HG03571 (cell line): ENCODE measurements around the gene G3BP2.
"Not testable (repeated sequence)": the region's sequence is repeated elsewhere in the genome, so short reads cannot be mapped to it uniquely, and the experiment has no call there.

Source experiments
- ATAC-seq: cut with Tn5 transposase; IDR thresholded peaks from one replicate; pipeline ENCODE4 v1.9.1; 2021; ENCODE audit not compliant: unreplicated experiment

G3BP2 gene

DNA sequence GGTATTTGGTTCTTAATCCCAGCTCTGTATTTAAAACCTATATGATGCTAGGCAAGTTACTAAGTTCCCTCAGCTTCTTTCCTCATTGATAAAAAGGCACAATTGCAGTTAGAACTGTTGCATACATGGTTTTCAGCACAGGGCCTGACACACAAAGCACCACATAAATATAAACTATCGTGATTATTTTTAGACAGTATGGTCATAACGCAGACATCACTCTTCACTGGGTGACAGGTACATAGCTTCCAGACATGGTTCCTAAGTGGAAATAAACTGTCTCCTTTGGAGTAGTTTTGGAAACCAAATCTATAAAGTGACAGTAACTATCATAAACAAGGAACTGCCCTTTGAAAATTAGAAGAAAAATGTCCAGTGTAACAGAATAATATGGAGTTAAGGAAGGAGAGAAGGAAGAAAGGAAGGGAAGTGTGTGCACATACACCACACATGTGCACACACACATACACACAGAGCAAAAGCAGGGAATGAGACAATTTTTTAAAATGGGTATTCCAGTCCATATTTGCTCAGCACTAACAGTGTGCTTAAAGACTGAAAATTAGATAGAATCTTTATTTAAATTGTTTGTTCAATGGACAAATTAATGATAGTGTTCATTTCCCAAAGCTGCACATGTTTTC, 12.5 kb upstream of the G3BP2 start:
- no peak for ATAC-seq

DNA sequence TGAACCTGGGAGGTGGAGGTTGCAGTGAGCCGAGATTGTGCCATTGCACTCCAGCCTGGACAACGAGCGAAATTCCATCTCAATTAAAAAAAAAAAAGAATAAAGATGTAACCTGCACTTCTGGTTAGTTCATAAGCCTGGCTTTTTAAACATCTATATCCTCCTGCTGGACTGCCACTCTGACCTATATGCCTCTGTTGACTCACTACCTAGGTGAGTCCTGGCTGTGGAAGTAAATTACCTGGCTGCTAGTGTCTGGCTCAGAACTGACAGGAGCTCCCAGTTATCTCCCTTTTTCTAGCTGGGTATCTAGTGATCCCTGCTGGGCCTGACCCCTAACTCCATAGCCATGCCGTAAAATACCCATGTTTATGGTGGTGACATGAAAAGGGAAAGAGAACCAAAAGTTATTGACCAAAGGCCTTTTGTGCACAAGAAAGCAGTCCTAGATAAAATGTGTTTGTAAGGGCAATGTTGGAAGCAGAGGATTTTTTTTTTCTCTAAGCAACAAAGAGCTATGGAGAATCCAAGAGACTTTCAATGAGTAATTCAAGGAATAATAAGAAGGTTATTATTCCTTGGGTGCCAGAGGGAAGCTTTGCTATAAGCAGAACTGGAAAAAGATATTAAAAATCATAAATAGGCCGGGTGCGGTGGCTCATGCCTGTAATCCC, 10.4 kb upstream of the G3BP2 start:
- ATAC-seq, result no peak

DNA sequence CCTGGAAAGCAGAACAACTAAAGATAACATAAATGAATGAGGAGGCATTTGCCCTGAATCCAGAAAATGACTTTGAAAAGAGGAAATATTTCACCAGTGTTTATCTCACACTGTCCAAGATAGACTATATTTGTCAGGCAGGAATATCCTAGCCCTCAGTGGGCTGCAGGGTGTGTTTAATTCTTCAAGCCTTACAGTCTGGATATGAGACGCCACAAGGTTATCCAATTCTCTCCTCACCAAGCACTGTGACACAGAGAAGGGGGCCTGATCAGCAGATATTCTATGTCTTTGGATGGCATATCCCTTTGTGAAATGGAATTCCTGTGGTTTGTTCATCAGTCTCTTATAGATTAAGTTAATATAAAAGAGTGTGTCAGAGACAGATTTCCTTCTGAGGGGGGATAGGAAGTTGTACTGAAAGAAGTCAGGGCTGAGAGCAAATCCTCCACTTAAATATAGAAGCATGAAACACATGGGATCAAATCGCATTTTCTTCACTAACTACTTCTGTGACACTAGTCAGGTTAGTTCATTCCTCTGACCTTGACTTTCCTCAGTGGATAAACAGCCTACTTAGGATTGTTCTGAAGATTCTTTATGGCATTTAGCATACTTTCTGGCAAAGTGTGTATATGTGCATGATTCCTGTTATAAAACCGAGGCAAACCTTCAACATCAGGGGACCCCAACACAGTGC, 6.8 kb upstream of the G3BP2 start:
- no peak for ATAC-seq

DNA sequence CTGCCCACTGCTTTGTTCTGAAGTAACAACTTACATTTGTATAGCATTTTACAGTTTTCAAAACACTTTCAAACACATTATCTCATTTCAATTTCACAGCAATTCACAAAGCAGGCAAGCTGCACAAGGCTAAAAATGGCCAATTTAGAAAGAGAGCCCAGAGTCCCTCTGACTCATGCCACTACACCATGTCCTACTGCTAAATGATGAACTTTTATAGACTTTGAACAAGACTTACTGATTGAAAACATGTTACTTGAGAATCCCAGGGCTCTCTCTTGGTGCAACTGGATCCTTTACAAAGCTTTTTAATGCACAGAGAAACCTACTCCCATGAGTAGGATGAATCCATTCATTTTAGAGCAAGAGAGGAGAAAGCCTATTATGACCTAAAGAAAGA, 5.8 kb upstream of the G3BP2 start:
- ATAC-seq, result no peak

DNA sequence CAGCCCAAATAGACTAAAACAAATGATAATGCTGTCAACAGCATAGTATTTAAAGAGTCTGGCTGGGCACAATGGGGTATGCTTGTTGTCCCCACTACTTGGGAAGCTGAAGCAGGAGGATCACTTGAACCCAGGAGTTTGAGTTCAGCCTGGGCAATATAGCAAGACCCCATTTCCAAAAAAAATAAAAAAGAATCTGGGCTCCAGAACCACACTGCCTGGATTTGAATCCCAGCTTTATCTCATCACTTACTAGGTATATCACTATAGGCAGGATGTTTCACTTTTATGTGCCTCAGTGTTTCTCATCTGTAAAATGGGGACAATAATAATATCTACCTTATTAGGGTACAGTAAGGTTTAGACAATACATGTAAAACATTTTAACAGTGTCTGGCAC, 5.3 kb upstream of the G3BP2 start:
- no peak for ATAC-seq

DNA sequence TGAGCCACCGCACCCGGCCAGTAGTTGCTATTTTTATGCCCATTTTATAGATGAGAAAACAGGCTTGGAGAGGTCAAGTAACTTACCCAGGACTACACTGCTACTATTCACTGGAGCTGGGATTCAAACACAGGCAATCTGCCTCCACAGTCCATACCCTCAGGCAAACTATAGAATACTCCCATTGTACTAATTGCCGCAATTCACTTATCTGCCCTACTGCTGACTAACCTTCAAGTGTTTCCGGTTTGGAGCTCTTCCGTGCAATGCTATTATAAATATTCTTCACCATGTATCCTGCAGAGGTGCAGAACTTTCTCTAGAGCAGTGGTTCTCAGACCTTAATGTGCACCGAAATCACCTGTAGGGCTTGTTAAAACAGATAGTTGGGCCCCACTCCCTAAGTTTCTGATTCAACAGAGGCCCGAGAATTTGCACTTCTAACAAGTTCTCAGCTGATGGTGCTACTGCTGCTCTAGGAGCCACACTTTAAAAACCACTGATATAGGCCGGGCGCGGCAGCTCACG, 1.9 kb upstream of the G3BP2 start:
- ATAC-seq, result no peak

DNA sequence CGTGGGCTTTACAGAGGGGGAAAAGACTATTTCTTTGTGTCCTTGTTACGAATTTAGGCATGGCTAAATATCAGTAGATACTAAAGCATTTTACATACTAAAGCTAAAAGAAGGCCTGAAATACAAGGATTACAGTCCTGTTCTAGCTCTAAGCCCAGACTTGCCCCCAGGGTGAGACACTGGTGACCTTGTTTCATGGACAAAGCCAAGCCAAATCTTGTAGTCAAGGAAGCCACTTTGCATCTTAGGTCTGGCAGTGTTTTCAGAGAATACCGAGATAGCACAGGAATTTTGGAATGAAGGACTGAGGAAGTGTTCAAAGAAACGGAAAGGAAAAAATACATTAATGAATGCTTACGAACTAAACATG, 733 bp upstream of the G3BP2 start:
- ATAC-seq, result no peak

DNA sequence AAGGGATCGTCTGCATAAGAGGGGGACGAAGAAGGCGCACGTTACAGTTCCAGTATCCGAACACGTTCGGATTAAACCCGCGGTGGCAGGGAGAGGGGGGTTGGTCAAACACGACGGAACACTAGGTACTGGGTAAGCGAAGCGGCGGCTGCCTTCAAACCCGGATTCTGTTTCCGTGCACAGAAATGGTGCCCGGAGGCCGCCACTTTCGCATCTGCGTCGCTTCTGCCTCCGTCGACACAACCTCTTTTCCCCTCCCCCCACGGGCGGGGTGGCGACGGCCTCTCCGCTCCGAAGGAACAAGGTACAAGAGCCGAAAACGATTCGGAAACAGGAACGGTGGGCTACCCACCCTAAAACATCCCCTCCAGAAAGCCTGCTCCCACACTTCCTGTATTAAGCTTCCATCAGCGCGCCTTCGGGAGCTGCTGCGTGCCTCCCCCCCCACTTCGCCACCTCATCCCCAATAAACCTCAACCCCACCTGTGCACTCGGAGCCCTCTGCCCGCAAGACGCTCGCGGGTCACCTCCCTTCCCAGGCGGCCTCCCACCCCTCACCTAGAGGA, 667 bp downstream of the G3BP2 start:
- peak; percentile 30 for ATAC-seq

DNA sequence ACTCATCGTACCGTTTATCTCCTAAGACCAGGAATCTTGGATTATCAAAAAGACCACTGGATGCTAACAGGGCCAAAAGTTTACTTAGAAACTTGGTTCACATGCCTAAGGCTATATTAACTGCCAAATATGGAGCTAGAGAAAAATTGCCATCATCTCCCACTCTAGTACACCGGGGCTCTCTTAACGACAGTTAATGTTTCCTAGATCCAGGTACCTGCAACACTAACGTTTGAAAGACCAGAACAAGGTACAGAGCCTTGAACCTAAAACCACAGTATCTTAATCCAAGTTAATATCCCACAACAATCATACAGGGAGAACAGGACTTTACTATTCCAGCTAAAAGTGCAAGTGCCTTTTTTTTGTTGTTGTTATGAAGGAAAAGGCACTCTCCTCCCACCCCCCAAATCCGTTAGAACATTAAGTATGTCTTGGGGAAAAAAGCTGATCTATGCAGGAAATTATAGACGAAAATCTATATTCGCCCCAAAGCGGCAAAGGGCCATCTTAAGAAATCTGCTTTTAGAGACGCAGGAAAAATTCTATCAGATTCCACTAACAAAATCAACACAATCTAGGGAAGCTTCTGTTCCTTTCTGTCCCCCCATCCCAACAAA, 1.3 kb downstream of the G3BP2 start:
- ATAC-seq, result no peak

DNA sequence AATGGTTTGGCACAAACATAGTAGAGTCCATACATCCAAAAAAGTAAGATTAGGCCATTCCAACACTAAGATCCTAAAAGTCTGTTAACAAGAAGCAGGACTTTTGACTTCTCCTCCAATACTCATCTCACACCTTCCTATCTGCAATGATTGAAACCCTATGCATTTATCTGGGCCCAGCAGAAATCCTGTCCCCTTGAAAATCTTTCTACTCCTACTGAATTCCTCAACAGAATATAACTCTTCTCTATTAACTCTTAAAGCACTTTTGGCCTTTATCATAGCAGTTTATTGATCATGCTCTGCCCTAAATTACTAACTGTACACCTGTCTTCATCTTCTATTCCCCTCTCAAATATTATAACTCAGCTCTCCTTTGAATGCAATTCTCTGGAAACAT, 4.6 kb downstream of the G3BP2 start:
- no peak for ATAC-seq

DNA sequence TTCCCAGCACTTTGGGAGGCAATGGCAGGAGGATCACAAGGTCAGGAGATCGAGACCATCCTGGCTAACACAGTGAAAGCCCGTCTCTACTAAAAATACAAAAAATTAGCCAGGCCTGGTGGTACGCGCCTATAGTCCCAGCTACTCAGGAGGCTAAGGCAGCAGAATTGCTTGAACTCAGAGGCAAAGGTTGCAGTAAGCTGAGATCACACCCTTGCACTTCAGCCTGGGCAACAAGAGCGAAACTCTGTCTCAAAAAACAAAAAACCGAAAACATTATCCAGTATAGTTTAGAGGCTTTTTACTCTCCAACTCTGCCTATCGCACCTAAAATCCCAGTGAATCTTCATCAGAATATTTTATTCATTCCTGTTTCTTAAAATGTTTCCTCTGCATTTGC, 5.6 kb downstream of the G3BP2 start:
- not testable (repeated sequence) for ATAC-seq

DNA sequence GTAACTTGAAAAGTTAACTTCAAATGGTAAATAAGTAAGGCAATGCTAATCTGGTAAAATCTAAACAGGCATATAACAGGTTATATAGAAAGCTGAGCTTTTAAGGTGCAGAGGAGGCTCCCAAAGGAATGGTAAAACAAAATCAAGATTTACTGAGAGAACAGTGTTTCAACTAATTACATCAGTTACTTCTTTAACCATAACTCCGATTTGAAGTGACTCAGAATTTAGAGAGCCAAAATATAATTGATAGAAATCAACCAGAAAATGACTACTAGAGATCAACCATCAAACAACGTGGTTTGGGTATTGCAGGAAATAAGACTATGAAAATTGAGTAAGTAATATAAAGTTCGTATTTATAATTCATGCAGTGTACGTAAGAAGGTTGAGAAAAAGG, 6.9 kb downstream of the G3BP2 start:
- no peak for ATAC-seq

DNA sequence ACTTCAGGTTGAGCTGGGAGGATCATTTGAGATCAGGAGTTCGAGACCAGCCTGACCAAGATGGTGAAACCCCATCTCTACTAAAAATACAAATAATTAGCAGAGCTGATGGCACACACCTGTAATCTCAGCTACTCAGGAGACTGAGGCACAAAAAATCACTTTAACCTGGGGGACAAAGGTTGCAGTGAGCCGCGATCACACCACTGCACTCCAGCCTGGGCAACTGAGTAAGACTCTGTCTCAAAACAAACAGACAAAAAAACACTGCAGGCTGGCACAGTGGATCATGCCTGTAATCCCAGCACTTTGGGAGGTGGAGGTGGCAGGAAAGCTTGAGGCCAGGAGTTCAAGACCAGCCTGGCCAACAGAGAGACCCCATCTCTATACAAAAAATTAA, 8.6 kb downstream of the G3BP2 start:
- ATAC-seq, result not testable (repeated sequence)

DNA sequence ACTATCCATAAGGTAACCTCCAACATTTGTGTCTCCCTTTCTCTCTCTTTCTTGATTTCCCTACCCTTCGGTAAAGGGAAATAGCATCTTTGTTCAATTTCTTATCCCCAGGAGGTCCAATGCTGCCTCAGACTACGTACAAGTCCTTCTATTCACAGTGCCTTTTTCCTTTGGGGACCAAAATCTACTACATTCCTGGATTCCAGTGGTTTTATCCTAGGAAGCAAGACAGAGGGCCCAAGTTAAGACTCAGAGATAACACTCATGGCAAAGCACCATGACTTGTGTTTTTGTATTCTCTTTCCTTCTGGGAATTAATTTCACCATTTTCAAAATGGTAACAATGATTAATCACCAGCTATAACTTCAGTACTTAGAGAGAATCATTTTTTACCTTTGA, 10.6 kb downstream of the G3BP2 start:
- ATAC-seq, result no peak

DNA sequence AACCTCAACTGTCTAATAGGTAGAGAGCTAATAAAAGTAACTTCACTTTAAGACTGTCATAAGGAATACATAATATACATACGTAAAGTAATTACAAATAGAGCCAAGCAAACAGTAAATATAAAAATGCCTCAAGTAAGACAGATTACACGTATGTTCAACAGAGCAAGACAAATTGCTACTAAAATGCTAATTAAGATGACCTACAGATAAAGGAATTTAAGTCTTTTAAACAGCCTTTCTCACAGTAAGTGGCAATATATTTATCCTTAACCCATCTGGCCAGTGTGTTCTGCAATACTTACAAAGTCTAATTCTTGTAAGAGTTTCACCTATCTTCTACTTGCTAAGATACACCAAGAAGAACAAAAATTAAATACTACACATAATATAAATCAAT, 12.7 kb downstream of the G3BP2 start:
- ATAC-seq, result no peak

DNA sequence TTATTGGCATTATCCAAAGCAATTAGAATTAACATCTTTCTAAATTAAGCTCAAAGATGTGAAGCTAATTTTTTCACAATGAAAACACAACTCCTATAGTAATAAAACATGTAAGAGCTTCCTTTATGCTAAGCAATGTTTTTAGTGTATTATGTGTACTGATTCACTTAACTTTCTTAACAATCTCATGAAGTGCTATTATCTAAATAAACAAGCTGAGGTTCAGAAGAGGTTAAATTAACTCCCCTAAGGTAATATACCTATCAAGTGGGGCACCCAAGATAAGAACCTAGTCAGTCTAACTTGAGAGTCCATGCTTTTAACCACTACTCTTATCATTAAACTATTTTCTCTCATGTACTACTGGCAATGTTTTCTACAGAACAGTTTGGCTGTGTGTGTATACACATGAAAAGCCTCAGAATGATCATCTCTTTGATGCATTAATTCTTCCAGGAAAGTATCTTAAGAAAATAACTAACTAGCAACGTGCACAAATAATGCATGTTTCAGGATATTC, 13.6 kb downstream of the G3BP2 start:
- no peak for ATAC-seq

DNA sequence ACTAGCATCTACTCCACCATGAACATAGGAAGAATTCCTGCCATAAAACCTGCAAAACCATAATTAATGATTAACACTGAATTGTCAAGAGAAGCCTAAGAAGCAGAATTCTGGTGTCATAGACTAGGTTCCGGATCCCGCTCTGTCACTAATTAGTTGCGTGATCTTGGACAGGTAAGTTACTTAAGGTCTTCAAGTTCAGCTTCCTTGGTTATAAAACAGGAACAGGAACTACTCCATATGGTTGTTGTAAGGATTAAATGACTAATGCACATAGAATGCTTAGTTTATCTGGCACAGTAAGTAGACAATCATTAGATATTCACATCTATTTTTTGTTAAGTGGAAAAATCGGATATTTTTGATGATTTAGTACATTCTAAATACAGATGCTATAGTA, 14.3 kb downstream of the G3BP2 start:
- ATAC-seq, result no peak

DNA sequence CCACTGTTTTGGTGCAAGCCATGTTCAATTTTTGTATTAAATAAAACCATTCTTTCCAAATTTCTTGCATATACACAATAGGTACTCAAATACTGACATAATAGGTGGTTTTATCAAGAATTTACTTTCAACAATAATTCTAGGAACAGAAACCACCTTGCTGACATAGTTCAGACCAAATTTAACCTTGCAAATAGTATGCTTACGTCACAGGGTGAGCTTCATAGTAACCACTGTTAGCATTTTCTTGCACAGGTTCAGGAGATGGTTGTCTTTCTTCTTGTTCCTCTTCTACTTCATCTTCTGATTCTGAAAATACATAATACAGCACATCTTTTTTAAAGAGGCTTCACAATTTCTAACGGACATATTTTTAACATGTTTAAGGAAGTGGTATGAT, 17.6 kb downstream of the G3BP2 start:
- no peak for ATAC-seq

DNA sequence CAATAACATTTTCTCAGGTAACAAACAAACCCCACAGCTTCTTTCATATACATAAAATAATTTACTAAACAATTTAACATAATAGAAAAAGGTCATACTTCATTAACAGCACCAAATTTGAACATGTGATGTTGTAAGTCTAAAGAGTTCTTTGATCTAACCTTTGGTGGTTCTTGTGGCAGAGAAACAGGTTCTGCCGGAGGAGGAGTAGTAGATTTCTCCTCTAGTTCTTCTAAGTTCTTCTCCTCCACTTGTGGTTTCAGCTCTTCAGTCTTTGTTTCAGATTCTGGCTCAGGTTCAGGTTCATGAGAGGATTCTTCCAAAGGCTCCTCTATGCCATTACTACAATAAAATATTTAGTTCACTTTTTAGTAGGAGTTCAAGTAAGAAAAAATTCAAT, 18.3 kb downstream of the G3BP2 start:
- ATAC-seq, result no peak

DNA sequence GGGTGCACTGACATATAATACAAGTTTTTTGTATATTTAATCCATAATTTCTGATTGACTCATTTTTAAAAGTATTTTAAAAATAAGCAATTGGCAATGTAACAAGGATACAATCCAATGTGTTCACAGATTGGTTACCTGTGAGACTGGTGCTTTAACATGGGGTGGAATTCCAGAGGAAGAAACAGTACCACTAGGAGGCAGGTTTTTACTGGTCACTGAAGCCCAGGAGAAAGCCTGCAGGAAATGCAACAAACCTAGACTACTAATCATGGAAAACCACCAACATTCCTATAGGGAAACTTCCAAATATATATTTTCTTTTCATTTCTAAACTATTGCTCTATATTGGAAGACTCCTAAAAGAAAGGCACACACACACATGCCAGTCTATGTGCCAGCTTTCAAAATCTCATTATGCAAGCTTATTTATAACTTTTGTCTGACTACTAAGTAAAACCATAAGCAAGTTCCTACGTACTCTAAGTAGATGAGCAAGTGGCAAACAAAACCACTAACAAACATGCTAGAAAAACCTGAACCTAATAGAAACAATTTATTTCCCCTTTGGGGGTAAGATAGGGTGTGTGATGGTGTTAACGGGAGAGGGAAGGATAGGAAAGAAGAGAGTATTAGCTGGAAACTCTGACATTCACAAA, 19.2 kb downstream of the G3BP2 start:
- ATAC-seq, result no peak

DNA sequence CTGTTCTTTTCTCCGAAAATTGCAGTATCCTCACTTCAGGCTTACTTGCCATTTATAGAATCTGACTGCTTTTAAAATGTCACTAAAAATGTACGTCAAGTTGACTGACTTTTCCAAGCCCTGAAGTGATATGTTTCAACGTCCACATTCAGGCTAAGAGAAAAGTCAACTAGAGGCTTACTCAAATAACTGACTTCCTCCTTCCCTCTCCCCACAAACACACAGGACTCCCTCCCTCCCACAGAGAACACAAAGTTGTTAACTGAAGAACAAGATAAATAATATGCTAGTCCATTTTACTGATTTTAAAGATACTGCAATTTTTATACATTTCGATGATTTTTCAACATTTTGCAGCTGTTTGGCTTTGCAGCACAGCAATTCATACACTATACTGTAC, 29.1 kb downstream of the G3BP2 start:
- no peak for ATAC-seq
